ENCODE measurements around the gene SMARCE1.

SMARCE1 gene

DNA sequence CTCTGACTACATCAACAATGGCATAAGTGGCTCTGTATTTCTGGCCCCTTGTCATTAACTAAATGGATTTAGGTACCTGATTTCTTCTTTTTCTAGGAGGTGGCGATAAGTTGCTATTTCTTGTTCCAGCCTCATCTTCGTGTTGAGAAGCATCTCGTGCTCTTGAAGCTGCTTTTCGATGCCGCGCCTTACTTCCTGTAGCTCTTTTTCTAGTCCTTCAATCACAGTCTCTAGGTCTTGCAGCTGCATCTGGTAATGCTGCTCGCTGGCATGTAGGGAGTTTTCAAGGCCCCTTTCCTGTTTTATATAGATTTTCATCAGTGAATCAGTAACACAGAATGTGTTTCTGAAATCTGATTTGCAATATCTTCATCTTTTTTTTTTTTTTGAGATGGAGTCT, 12.3 kb upstream of the SMARCE1 start:
- peaks cover 11% of the 10 kb centered on the region for H3K4me1 Mint-ChIP-seq
- no peak for ATAC-seq
- DNase-seq: no peak
- no peak overlapping the region for H3K4me3 Mint-ChIP-seq
- no peaks in the 10 kb centered on the region for H3K9me3 Mint-ChIP-seq
- peak overlapping the region in 1 of 2 donors; percentile 46 for H3K27ac Mint-ChIP-seq
- H3K27me3 Mint-ChIP-seq: peaks cover 30% of the 10 kb centered on the region

- no peaks in the 10 kb centered on the region for H3K9me3 Mint-ChIP-seq
- no peak overlapping the region for H3K4me3 Mint-ChIP-seq
- DNase-seq (no peak), ATAC-seq (no peak)
- H3K27me3 Mint-ChIP-seq: peaks cover 21% of the 10 kb centered on the region
- peaks cover 8% of the 10 kb centered on the region for H3K4me1 Mint-ChIP-seq
- no peak overlapping the region for H3K27ac Mint-ChIP-seq
These were observed 10.8 kb upstream of the SMARCE1 start for GRCh38 chr17:40658396-40658795.

DNA sequence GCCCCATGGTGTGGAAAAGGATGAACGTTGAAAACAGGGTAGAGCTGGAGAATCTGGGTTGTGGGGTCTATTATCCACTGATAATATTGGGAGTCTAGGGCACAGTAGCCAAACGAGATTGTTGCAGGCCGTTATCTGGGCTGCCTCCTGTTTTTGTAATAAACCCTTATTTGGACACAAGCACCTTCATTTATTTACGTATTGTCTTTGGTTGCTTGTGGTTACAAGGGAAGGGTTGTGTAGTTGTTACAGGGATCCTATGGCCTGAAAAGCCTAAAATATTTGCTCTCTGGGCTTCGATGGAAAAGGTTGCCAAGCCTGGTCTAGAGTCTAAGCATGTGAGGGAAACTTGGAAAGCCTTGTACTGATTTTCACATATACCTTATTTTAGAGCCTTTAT, 4.3 kb upstream of the SMARCE1 start:
- no peaks in the 10 kb centered on the region for H3K9me3 Mint-ChIP-seq
- H3K27ac Mint-ChIP-seq: no peak overlapping the region
- ATAC-seq (no peak), DNase-seq (no peak)
- no peaks in the 10 kb centered on the region for H3K27me3 Mint-ChIP-seq
- no peak overlapping the region for H3K4me3 Mint-ChIP-seq
- H3K4me1 Mint-ChIP-seq: peaks cover 8% of the 10 kb centered on the region

DNA sequence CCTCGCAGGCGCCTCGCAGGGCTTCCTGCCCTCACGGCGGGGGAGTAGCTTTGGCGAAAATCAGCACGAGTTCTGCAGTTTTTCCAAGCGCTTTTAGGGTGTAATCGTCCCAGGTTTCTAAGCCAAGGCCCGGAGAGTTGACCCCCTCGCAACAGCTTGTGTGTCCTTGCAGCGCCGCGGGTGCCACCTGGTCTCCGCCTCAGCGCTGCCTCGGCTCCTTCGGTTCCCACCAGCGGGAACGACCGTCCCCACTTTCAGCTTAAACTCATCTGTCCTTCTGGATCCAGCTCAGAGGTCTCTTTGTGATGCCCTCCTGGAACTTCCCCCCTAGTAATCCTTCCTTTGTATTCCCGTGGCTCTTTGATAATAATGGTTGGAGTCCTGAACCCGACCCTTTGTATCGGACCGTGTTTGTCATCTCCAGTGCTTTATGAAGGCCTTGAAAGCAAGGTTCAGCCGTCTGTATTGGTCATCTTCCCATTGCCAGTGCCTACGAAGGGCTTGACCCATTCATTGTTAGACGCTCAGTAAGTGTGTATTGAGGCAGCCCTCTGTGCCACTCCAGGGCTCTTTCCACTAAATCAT, 858 bp upstream of the SMARCE1 start:
- Mint-ChIP-seq H3K4me1 (peaks cover 33% of the 10 kb centered on the region), H3K27ac (peak overlapping the region; percentile 100), H3K4me3 (peak overlapping the region; percentile 98 to 99), H3K9me3 (no peaks in the 10 kb centered on the region), H3K27me3 (no peaks in the 10 kb centered on the region)
- DNase-seq: peak in 1 of 2 donors; percentile 13
- ATAC-seq: peak; percentile 45

GRCh38 chr17:40646791-40647623, 611 bp downstream of the SMARCE1 start:
- peaks cover 47% of the 10 kb centered on the region for H3K4me1 Mint-ChIP-seq
- H3K4me3 Mint-ChIP-seq: peak overlapping the region; percentile 98 to 99
- peak; percentile 59 for ATAC-seq
- peak overlapping the region; percentile 100 for H3K27ac Mint-ChIP-seq
- H3K27me3 Mint-ChIP-seq: no peaks in the 10 kb centered on the region
- no peaks in the 10 kb centered on the region for H3K9me3 Mint-ChIP-seq
- no peak for DNase-seq

GRCh38 chr17:40645943-40646342, 1.7 kb downstream of the SMARCE1 start:
- ATAC-seq (no peak), DNase-seq (no peak)
- H3K27me3 Mint-ChIP-seq: no peaks in the 10 kb centered on the region
- no peaks in the 10 kb centered on the region for H3K9me3 Mint-ChIP-seq
- peaks cover 51% of the 10 kb centered on the region for H3K4me1 Mint-ChIP-seq
- peak overlapping the region; percentile 54 to 99 for H3K4me3 Mint-ChIP-seq
- no peak overlapping the region for H3K27ac Mint-ChIP-seq

DNA sequence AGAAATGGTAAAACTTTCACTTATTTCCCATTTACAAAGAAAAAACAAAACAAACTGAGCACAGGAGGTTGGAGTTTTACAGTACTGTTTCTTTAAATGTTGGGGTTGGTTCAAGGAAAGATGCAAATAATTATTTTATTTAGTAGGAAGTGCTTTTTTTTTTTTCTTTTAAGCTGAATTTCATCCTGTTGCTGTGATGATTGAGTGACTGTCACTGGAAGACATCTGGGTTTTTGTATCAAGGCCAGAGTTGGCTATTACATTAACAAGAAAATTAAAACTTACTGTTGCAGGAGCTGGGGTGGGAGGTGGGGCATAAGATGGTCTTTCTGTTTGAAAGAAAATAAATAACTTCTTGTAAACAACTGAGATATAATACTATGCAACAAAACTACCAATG, 2.3 kb downstream of the SMARCE1 start:
- Mint-ChIP-seq H3K4me3 (peak overlapping the region; percentile 67 to 99), H3K4me1 (peaks cover 56% of the 10 kb centered on the region), H3K27ac (peak overlapping the region; percentile 73 to 94), H3K9me3 (no peaks in the 10 kb centered on the region), H3K27me3 (no peaks in the 10 kb centered on the region)
- ATAC-seq (no peak), DNase-seq (no peak)

DNA sequence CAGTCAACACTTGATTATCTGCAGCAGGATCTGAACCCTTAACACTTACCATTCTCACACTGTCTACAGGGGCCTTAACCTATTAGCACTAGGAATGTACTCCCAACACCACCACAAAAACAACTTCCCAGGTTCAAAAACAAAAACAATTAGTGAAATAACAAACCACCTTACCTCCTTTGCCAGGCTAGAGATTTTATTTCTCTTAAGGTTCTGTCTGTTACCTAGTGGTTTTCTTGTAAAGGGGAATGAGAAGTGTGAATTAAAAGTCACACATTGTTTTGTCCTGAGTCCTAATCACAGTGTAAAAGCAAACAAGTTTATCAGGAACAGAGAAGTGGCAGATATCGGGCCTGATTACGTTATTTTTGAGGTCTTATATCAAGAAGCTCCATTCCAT, 9.7 kb downstream of the SMARCE1 start:
- no peak overlapping the region for H3K4me3 Mint-ChIP-seq
- H3K9me3 Mint-ChIP-seq: no peaks in the 10 kb centered on the region
- peak overlapping the region in 1 of 2 donors; percentile 85 for H3K27ac Mint-ChIP-seq
- ATAC-seq (no peak), DNase-seq (no peak)
- no peaks in the 10 kb centered on the region for H3K27me3 Mint-ChIP-seq
- H3K4me1 Mint-ChIP-seq: peaks cover 45% of the 10 kb centered on the region

DNA sequence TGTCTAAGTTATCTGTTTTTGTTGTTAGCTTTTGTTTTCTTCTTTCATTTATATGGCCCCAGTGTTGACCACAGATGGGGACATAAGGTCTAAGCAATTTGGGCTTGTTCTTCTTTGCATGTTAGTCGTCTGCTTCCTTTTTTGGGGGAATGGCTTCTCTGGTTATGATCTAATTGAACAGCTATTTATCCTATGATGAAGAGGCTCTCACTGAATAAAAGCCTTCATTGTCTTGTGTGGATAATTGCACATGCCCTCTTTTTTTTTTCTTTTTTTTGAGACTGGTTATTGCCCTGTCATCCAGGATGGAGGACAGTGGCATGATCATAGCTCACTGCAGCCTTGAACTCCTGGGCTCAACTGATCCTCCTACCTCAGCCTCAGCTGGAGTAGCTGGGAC, 13.7 kb downstream of the SMARCE1 start:
- no peak for ATAC-seq
- Mint-ChIP-seq H3K27ac (no peak overlapping the region), H3K4me1 (peaks cover 24% of the 10 kb centered on the region), H3K9me3 (no peaks in the 10 kb centered on the region), H3K4me3 (no peak overlapping the region), H3K27me3 (no peaks in the 10 kb centered on the region)
- no peak for DNase-seq

GRCh38 chr17:40632216-40632615, 15.4 kb downstream of the SMARCE1 start:
- Mint-ChIP-seq H3K4me1 (peaks cover 15% of the 10 kb centered on the region), H3K27ac (no peak overlapping the region), H3K9me3 (no peaks in the 10 kb centered on the region), H3K27me3 (no peaks in the 10 kb centered on the region), H3K4me3 (no peak overlapping the region)
- ATAC-seq (no peak), DNase-seq (no peak)

DNA sequence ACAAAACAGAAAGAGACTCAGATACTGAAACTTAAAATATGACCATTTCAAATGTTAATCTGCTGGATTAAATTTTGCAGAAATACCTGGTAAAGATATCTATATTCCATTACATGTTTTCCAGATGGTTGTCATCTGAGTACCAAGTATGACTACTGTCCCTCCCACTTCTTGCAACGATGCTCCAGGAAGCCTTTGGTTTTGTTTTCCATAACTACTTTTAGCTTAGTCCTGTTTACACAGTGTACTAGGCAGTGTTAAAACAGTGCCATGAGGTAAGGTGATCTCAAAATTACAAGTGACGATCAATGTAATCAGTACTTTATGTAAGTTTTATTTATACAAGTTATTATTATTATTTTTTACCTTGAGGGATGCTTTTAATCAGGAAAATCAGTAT, 17.8 kb downstream of the SMARCE1 start:
- ATAC-seq (no peak), DNase-seq (no peak)
- Mint-ChIP-seq H3K4me3 (no peak overlapping the region), H3K27me3 (no peaks in the 10 kb centered on the region), H3K9me3 (no peaks in the 10 kb centered on the region), H3K4me1 (peaks cover 36% of the 10 kb centered on the region), H3K27ac (no peak overlapping the region)

DNA sequence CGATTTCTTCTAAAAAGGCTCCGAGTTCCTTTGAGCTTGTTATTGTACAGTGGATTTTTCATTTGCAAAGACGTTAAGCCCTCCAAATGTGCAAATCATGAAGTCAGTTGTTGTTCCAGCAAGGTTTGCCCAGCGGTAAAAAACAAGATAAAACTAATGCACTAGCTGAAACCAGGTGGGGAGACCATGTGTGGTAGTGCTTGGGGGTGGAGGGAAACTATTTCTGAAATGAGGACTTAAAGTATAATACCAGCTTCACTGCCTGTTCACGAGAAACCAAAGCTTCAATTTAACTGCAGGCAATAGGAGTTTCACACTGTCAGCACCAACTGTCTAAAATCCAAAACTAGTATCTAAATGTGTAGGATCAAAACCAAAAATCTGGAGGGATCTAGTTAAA, 22.3 kb downstream of the SMARCE1 start:
- Mint-ChIP-seq H3K4me3 (peak overlapping the region in 1 of 2 donors; percentile 29), H3K9me3 (no peaks in the 10 kb centered on the region), H3K27ac (peak overlapping the region in 1 of 2 donors; percentile 38), H3K4me1 (peaks cover 64% of the 10 kb centered on the region), H3K27me3 (no peaks in the 10 kb centered on the region)
- DNase-seq: no peak
- ATAC-seq: no peak

GRCh38 chr17:40623419-40624210, 24.0 kb downstream of the SMARCE1 start:
- Mint-ChIP-seq H3K27ac (peak overlapping the region in 1 of 2 donors; percentile 57), H3K4me3 (no peak overlapping the region), H3K4me1 (peaks cover 81% of the 10 kb centered on the region), H3K27me3 (no peaks in the 10 kb centered on the region), H3K9me3 (no peaks in the 10 kb centered on the region)
- DNase-seq (no peak), ATAC-seq (no peak)

DNA sequence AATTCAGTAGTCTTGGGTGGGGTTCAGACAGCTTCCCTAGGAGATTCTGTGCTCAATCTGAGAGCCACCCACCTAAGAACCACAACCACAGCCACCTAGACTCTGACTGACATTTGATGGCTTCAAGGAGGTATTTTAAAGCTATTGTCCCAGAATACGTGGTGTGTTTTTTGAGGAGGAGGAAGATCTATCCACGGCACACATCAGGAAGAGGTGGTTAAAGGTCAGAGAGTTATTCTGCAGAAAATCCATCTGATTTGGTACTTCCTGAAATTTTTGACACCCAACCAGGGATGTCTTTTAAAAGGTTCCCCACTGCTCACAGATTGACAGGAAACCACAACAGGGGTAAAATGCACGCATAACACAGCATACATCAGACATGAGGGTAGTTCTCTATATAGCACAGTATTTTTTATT, 25.1 kb downstream of the SMARCE1 start:
- ATAC-seq: peak; percentile 78
- peak overlapping the region; percentile 1 to 6 for H3K27ac Mint-ChIP-seq
- H3K4me1 Mint-ChIP-seq: peaks cover 87% of the 10 kb centered on the region

GRCh38 chr17:40621578-40621977, 26.0 kb downstream of the SMARCE1 start:
- no peaks in the 10 kb centered on the region for H3K27me3 Mint-ChIP-seq
- ATAC-seq: no peak
- no peak for DNase-seq
- H3K9me3 Mint-ChIP-seq: no peaks in the 10 kb centered on the region
- H3K27ac Mint-ChIP-seq: no peak overlapping the region
- no peak overlapping the region for H3K4me3 Mint-ChIP-seq
- H3K4me1 Mint-ChIP-seq: peaks cover 90% of the 10 kb centered on the region

More for the DNA sequence above, 25.1 kb downstream of the SMARCE1 start:
- DNase-seq: peak in 1 of 2 donors; percentile 59
- H3K4me3 Mint-ChIP-seq: peak overlapping the region; percentile 59 to 69
- no peaks in the 10 kb centered on the region for H3K27me3 Mint-ChIP-seq
- H3K9me3 Mint-ChIP-seq: no peaks in the 10 kb centered on the region

DNA sequence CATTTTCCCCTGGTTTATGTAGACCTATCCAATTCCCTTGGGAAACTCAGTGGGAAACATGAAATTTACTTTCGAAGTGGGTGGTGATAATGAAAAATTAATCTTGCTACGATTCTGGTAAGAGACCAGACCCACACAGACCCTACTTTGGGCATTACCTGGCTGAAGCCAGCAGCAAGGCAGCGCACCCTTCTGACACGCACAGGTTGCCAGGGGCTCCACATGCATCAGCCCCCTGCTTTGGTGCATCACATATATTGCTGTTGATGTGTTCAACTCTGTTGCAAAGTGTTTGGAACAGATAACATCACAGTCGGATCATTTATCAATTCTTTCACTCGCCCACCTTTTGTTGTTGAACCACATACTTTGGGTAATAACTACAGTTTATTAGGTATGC, 26.6 kb downstream of the SMARCE1 start:
- Mint-ChIP-seq H3K4me3 (peak overlapping the region in 1 of 2 donors; percentile 16), H3K27me3 (no peaks in the 10 kb centered on the region), H3K9me3 (no peaks in the 10 kb centered on the region), H3K27ac (no peak overlapping the region), H3K4me1 (peaks cover 92% of the 10 kb centered on the region)
- DNase-seq (no peak), ATAC-seq (no peak)

All from stimulated activated naive CD8-positive, alpha-beta T cell treated with anti-CD3 and anti-CD28 coated beads, Interleukin-15, amount 100 ng/mL, for 72 hours (primary cell).